Gastrocnemius medialis (tissue), 4 donors: ENCODE data around the gene TRDN. TPM values are rescaled to one million over a fixed set of nuclear protein-coding genes. Genes with fewer than 3 reads are reported as not detected.

ENCODE experiments used
- ATAC-seq, 2 donors: fragments of 150-250 bp; one replicate each; pipeline ENCODE4 v1.9.1; 2016
- DNase-seq, 2 donors: peaks; one replicate each; pipeline ENCODE4 v3.0.0-alpha.2; 2019
- H3K27ac ChIP-seq, 4 donors: fragments of 200-600 bp; sonication (generic); 1 replicate in 1 of 4; 2 replicates in 3 of 4; pipeline ENCODE4 v1.5.1; 2016 to 2018; ENCODE audit warnings: mild to moderate bottlenecking in 2 of 4, moderate library complexity in 1 of 4
- H3K27me3 ChIP-seq, 3 donors: fragments of 200-600 bp; sonication (generic) in 2 of 3; 1 replicate in 1 of 3; 2 replicates in 2 of 3; pipeline versions ENCODE4 v1.5.1 to v1.6.0; 2016 to 2019; ENCODE audit warnings: mild to moderate bottlenecking in 1 of 3, moderate library complexity in 1 of 3
- H3K36me3 ChIP-seq, 2 donors: fragments of 200-600 bp; sonication (generic) in 1 of 2; one replicate each; pipeline ENCODE4 v1.5.1; 2017 to 2018
- H3K4me1 ChIP-seq, 2 donors: fragments of 200-600 bp; sonication (generic) in 1 of 2; one replicate each; pipeline ENCODE4 v1.5.1; 2016 to 2017; ENCODE audit warnings: mild to moderate bottlenecking in 2 of 2
- H3K4me3 ChIP-seq, 4 donors: fragments of 200-600 bp; sonication (generic) in 3 of 4; 1 replicate in 1 of 4; 2 replicates in 3 of 4; pipeline ENCODE4 v1.5.1; 2016 to 2019; ENCODE audit warnings: mild to moderate bottlenecking in 2 of 4
- H3K9me3 ChIP-seq, 3 donors: fragments of 200-600 bp; sonication (generic) in 2 of 3; 1 replicate in 1 of 3; 2 replicates in 2 of 3; pipeline ENCODE4 v1.5.1; 2016 to 2019
- POLR2A ChIP-seq, 2 donors: fragments of 450-650 bp; IDR thresholded peaks; one replicate each; pipeline ENCODE4 v1.6.1; 2017; ENCODE audit warnings: antibody characterized with exemption in 2 of 2, mild to moderate bottlenecking in 2 of 2, moderate library complexity in 2 of 2
- in situ Hi-C, 4 donors: fragments of 200-750 bp; cut with MboI; loops; one replicate each; pipeline versions ENCODE4 v1.15.0 to v1.8.0; 2017; ENCODE audit warnings: low sequenced_read_pairs in 4 of 4
- intact Hi-C: fragments of 100-400 bp; cut with DNase I; formaldehyde crosslinking; loops from one replicate; pipeline ENCODE4 v1.15.1; 2023; ENCODE audit warnings: low total_unique reads
- total RNA-seq, 4 donors: library from RNA; depleted of rRNA; stranded (reverse); fragments of >200 nt; gene quantifications; one replicate each; pipeline versions ENCODE4 v1.1.0 to v1.2.3, GENCODE V29; 2016
- TF ChIP-seq, protein P1 (sequence below), 5 experiments: fragments of 450-650 bp in 3 of 5; fragments of 200-600 bp in 2 of 5; sonication (generic) in 2 of 5; IDR thresholded peaks in 4 of 5; conservative IDR thresholded peaks in 1 of 5; 1 replicate in 4 of 5; 2 replicates in 1 of 5; pipeline ENCODE4 v1.5.1; 2016 to 2019; ENCODE audit warnings: antibody characterized with exemption in 5 of 5, mild to moderate bottlenecking in 3 of 5, moderate library complexity in 3 of 5

Gene TRDN
- total RNA-seq, 4 donors from 2014 or later = 190 to 628 (median 296) TPM

DNA sequence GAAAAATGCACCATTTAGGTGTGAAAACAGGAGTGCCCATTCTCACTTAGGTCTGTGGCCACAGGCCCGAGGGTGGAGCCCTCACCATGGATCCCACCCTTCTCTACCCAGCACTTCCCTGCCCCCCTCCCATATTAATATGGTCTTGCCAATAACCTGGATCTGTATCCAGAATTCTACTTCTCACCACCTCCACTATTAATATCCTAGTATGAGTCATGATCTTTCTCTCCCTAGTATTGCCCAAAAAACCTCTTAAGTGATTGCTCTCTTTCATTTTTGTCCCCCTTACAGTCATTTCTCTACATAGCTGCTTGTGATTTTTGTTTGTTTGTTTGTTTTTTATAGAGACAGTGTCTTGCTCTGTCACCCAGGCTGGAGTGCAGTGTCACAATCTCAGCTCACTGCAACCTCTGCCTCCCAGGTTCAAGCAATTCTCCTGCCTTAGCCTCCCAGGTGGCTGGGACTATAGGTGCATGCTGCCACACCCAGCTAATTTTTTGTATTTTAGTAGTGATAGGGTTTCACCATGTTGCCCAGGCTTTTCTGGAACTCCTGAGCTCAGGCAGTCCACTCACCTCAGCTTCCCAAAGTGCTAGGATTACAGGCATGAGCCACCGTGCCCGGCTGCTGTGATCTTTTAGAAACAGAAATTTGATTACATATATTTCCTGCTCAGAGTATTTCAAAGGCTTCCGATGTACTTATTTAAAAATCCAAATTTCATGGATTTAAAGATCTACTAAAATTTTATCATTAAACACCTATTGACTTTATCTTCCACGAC, 24.5 kb upstream of the TRDN start:
- intact Hi-C loops = no loop called here
- peak; percentile 77 to 81 for ATAC-seq
- TF ChIP-seq, protein P1, sequence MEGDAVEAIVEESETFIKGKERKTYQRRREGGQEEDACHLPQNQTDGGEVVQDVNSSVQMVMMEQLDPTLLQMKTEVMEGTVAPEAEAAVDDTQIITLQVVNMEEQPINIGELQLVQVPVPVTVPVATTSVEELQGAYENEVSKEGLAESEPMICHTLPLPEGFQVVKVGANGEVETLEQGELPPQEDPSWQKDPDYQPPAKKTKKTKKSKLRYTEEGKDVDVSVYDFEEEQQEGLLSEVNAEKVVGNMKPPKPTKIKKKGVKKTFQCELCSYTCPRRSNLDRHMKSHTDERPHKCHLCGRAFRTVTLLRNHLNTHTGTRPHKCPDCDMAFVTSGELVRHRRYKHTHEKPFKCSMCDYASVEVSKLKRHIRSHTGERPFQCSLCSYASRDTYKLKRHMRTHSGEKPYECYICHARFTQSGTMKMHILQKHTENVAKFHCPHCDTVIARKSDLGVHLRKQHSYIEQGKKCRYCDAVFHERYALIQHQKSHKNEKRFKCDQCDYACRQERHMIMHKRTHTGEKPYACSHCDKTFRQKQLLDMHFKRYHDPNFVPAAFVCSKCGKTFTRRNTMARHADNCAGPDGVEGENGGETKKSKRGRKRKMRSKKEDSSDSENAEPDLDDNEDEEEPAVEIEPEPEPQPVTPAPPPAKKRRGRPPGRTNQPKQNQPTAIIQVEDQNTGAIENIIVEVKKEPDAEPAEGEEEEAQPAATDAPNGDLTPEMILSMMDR (IDR thresholded peaks at IDR 0.05 in 4 of 5, conservative IDR thresholded peaks at IDR 0.05 in 1 of 5) = no peak
- no peak for TF ChIP-seq POLR2A (IDR thresholded peaks at IDR 0.05)
- no peak for DNase-seq
- H3K4me1 ChIP-seq = peaks cover 32% of the 10 kb centered on the region in 2 donors
- peak overlapping the region in 1 of 4 donors; percentile 15 for H3K4me3 ChIP-seq
- peak overlapping the region; percentile 76 to 82 (median 78) for H3K27ac ChIP-seq
- no peaks in the 10 kb centered on the region for H3K36me3 ChIP-seq
- in situ Hi-C loops = no loop called here
- no peaks in the 10 kb centered on the region for H3K9me3 ChIP-seq
- no peaks in the 10 kb centered on the region for H3K27me3 ChIP-seq

DNA sequence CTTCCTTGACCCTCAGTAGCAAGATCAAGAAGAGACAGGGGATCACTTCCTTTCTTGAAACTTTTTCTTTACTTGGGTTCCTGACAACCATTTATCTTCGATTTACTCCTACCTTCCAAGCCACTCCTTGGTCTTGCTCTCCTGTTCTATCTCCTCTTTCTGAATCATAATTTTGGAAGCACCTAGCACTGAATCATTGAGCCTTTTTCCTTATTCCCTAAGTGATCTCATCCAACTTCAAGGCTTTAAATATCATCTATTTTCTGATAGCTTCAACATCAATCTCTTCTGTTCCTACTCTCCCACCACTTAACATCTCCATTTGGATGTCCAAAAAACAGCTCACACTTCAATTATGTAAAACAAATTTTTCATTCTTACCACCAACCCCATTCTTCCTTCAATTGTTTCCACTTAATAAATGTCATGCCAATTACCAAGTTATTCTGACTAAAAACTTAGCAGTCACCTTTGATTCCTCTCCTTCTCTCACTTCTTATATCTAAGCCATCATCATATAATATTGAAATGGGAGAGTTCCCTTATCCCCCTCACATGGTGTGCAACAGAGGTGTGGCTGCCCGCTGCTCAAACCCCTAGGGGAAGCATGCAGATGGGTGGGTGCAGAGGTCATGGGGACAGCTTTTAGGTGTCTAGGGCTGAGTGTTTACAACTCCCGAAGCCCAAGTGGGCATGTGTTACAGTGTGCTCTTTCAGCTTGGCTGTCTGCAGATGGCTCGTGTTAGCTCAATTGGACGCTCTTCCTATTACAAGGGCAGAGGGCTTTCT, 23.4 kb upstream of the TRDN start:
- no peak for ATAC-seq

DNA sequence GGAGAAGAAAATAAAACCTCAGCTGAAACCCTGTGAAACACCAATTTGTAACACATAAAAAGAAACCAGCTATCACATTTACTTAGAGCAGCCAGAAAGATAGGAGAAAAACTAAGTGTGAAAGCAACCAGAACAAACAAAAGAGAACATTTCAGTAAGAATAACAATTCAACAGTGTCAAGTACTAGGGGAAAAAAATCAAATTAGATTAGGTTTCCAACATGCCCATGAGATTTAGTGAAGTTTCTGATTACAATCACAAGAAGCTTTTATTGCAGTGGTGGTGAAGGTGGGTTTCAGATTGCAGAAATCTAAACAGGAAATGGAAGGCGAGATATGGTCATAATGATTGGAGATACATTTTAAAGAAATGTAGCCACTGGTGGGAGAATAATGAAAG, 22.1 kb upstream of the TRDN start:
- in situ Hi-C loops (no loop called here), intact Hi-C loops (no loop called here)
- Histone ChIP-seq H3K4me3 (no peak overlapping the region), H3K27me3 (no peaks in the 10 kb centered on the region), H3K4me1 (peaks cover 37 to 40% of the 10 kb centered on the region in 2 donors), H3K27ac (peak overlapping the region in 2 of 4 donors; percentile 9 to 79), H3K36me3 (no peaks in the 10 kb centered on the region), H3K9me3 (no peaks in the 10 kb centered on the region)
- DNase-seq (no peak), ATAC-seq (no peak)
- no peak for TF ChIP-seq POLR2A (IDR thresholded peaks at IDR 0.05)
- TF ChIP-seq, protein P1 (IDR thresholded peaks at IDR 0.05 in 4 of 5, conservative IDR thresholded peaks at IDR 0.05 in 1 of 5) = no peak

More for the DNA sequence above, 23.4 kb upstream of the TRDN start:
- Histone ChIP-seq H3K4me3 (no peak overlapping the region), H3K27me3 (no peaks in the 10 kb centered on the region), H3K27ac (peak overlapping the region; percentile 76 to 82 (median 78)), H3K4me1 (peaks cover 36 to 37% of the 10 kb centered on the region in 2 donors), H3K36me3 (no peaks in the 10 kb centered on the region), H3K9me3 (no peaks in the 10 kb centered on the region)
- DNase-seq = no peak
- TF ChIP-seq, protein P1 (IDR thresholded peaks at IDR 0.05 in 4 of 5, conservative IDR thresholded peaks at IDR 0.05 in 1 of 5) = no peak
- no peak for TF ChIP-seq POLR2A (IDR thresholded peaks at IDR 0.05)
- intact Hi-C loops = no loop called here
- in situ Hi-C loops = no loop called here

DNA sequence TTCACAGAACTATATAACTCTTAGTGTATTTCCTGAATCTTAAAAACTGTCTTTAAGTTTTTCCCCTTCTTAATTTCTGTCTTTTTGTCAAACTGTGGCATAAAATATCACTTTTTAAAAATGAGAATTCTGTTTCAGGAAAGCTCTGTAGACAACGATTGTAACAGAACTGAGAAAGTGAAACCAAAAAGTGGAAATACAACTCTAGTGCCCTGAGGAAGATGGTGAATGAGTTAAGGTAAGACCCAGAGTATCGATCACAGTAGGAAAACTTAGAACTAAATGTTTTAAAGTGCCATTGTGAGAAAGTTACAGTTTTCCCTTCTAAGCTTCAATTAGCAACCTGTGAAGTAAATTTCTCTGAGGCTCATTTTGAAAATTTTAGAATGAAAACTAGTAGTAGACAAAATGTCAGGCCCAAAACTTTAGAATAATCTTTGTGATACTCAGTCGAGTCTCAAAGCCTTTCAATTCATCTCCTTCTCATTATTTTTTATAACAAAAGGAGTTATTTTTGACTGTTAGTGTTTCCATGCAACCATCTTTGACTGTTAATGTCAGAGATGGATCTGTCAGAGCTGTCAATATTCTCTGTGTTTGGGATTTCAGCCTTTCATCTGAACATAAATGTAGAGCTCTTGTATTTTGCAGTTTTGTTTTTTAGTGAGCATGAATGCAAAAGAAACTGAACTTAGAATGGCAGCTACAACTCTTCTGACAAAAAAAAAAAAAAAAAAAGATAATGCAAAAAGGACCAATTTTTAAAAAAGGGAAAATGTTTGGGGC, 19.0 kb upstream of the TRDN start:
- H3K27me3 ChIP-seq = no peaks in the 10 kb centered on the region
- TF ChIP-seq, protein P1 (IDR thresholded peaks at IDR 0.05 in 4 of 5, conservative IDR thresholded peaks at IDR 0.05 in 1 of 5) = no peak
- no peak for TF ChIP-seq POLR2A (IDR thresholded peaks at IDR 0.05)
- peak overlapping the region; percentile 48 to 54 (median 52) for H3K4me3 ChIP-seq
- DNase-seq (no peak), ATAC-seq (peak; percentile 49 to 67)
- no peaks in the 10 kb centered on the region for H3K9me3 ChIP-seq
- H3K4me1 ChIP-seq = peaks cover 14% of the 10 kb centered on the region in 2 donors
- H3K36me3 ChIP-seq = no peaks in the 10 kb centered on the region
- peak overlapping the region; percentile 63 to 79 (median 74) for H3K27ac ChIP-seq
- intact Hi-C loops = no loop called here
- in situ Hi-C loops = no loop called here
